ENCODE results near the gene SESN2. TPM values are rescaled to one million over a fixed set of nuclear protein-coding genes. Genes with fewer than 3 reads are reported as not detected.

Gene SESN2
- total RNA-seq, 1 experiment from 2014 or later = 36.8 TPM

GRCh38 chr1:28301368-28302174 is 42.3 kb downstream of the SESN2 start:
- no peak for TF ChIP-seq FOSL1 (IDR thresholded peaks at IDR 0.05; ENCODE audit: low read depth)
- no peak for TF ChIP-seq SP1 (IDR thresholded peaks at IDR 0.05; ENCODE audit: low read depth)
- no peak for TF ChIP-seq CEBPB (IDR thresholded peaks at IDR 0.05; ENCODE audit: low read depth)
- no peak for TF ChIP-seq POLR2A (IDR thresholded peaks at IDR 0.05; ENCODE audit: borderline replicate concordance, extremely low read depth, insufficient read depth, insufficient read length)
- TF ChIP-seq REST (IDR thresholded peaks at IDR 0.05; ENCODE audit: low read depth) = no peak
- no peak for TF ChIP-seq CBX3 (IDR thresholded peaks at IDR 0.05; ENCODE audit: low read depth)
- no peak for TF ChIP-seq JUND (IDR thresholded peaks at IDR 0.05)
- TF ChIP-seq EGR1 (IDR thresholded peaks at IDR 0.05; ENCODE audit: low read depth) = no peak
- TF ChIP-seq ATF3 (IDR thresholded peaks at IDR 0.05) = no peak
- no peak for TF ChIP-seq TCF7L2 (IDR thresholded peaks at IDR 0.05; ENCODE audit: borderline replicate concordance, extremely low read depth, insufficient read depth, insufficient read length)
- no peaks in the 10 kb centered on the region for H3K36me3 ChIP-seq (ENCODE audit: control insufficient read depth in 1 of 2, insufficient read depth in 2 of 2, low read length in 2 of 2)
- no peak overlapping the region for H3K4me2 ChIP-seq (ENCODE audit: low read length)
- ChIA-PET RAD21 (ENCODE audit: low non-redundant PET in 1 of 2, low total read pairs in 2 of 2, uncharacterized antibody in 2 of 2, unreplicated experiment in 2 of 2) (no interaction called here), POLR2A (interaction anchor here (1.3 kb wide), 1 partner anchor 53 kb away, joined by 3 read pairs; no protein-coding TSS in a partner anchor), CTCF (no interaction called here)
- H3K9me3 ChIP-seq (ENCODE audit: control insufficient read depth in 1 of 2, insufficient read depth in 1 of 2, low read depth in 1 of 2, low read length in 2 of 2) = no peaks in the 10 kb centered on the region
- intact Hi-C loops (cut with micrococcal nuclease) = no loop called here
- H3K27ac ChIP-seq (ENCODE audit: low read depth, low read length) = no peak overlapping the region
- BruUV-seq (replicated peaks) = no TSS peak
- no peaks in the 10 kb centered on the region for H3K9me2 ChIP-seq (ENCODE audit: insufficient read depth)
- no peak overlapping the region for H3K9ac ChIP-seq (ENCODE audit: low read length)
- H3K27me3 ChIP-seq (ENCODE audit: insufficient read depth, low read length) = no peaks in the 10 kb centered on the region
- no peaks in the 10 kb centered on the region for H4K20me1 ChIP-seq (ENCODE audit: insufficient read depth)
- no peak for DNase-seq (ENCODE audit: low read depth, low spot score)
- no peaks in the 10 kb centered on the region for H3K79me2 ChIP-seq (ENCODE audit: insufficient read depth, low read length)
- no peak for ATAC-seq
- H2AFZ ChIP-seq (ENCODE audit: low read depth, low read length, poor library complexity, severe bottlenecking) = peak overlapping the region; percentile 7
- peaks cover 0 to 9% of the 10 kb centered on the region in 2 experiments; a peak in 1 of 4 replicates for H3K4me1 ChIP-seq (ENCODE audit: control insufficient read depth in 1 of 2, insufficient read depth in 2 of 2, low read length in 2 of 2)
- H3K4me3 ChIP-seq (replicated peaks in 1 of 2; ENCODE audit: low read depth in 1 of 2, low read length in 2 of 2) = no peak overlapping the region
